Measurements from ENCODE around the gene SLC43A2. TPM values are rescaled to one million over a fixed set of nuclear protein-coding genes. Genes with fewer than 3 reads are reported as not detected.

Gene SLC43A2
- total and polyA plus RNA-seq, 4 donors = 0.63 to 7.9 (median 4.7) TPM

DNA sequence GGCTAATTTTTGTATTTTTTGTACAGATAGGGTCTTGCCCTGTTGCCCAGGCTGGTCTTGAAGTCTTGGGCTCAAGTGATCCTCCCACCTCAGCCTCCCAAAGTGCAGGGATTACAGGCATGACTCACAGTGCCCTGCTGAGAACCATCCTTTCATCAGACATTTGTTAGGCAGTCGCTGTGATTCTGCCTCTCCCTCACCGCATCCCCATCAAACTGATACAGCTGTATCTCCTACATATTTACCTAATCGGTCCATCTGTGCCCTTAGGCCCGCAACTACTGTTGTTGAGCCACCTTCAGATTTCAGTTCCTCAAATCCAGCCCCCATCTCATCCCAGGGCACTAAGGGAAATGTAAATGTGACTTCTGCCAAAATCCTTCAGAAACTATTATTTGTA, 2.0 kb upstream of the SLC43A2 start:
- Histone ChIP-seq H3K4me1 (ENCODE audit: control insufficient read depth in 4 of 4, insufficient read depth in 4 of 4, low read length in 3 of 4) (peaks cover 9 to 29% (median 20%) of the 10 kb centered on the region in 4 donors), H3K27me3 (ENCODE audit: control insufficient read depth in 4 of 4, insufficient read depth in 4 of 4, low read length in 3 of 4) (no peaks in the 10 kb centered on the region), H3K9ac (ENCODE audit: low read depth in 1 of 2, low read length in 2 of 2) (no peak overlapping the region), H3K36me3 (ENCODE audit: control insufficient read depth in 4 of 4, insufficient read depth in 3 of 4, low read depth in 1 of 4, low read length in 3 of 4) (peaks cover 3 to 5% (median 4%) of the 10 kb centered on the region in 4 donors), H3K9me3 (ENCODE audit: control insufficient read depth in 4 of 4, low read length in 3 of 4) (no peaks in the 10 kb centered on the region), H3K27ac (ENCODE audit: low read depth in 1 of 2, low read length in 2 of 2) (no peak overlapping the region), H3K4me3 (ENCODE audit: low read depth in 1 of 3, low read length in 3 of 3) (no peak overlapping the region)
- 88% methylated on average over 4 of the region's 4 CpGs for WGBS
- DNase-seq (ENCODE audit: low spot score) = no peak
- TF ChIP-seq YY1 (IDR thresholded peaks at IDR 0.05) (no peak), REST (IDR thresholded peaks at IDR 0.05) (no peak)

DNA sequence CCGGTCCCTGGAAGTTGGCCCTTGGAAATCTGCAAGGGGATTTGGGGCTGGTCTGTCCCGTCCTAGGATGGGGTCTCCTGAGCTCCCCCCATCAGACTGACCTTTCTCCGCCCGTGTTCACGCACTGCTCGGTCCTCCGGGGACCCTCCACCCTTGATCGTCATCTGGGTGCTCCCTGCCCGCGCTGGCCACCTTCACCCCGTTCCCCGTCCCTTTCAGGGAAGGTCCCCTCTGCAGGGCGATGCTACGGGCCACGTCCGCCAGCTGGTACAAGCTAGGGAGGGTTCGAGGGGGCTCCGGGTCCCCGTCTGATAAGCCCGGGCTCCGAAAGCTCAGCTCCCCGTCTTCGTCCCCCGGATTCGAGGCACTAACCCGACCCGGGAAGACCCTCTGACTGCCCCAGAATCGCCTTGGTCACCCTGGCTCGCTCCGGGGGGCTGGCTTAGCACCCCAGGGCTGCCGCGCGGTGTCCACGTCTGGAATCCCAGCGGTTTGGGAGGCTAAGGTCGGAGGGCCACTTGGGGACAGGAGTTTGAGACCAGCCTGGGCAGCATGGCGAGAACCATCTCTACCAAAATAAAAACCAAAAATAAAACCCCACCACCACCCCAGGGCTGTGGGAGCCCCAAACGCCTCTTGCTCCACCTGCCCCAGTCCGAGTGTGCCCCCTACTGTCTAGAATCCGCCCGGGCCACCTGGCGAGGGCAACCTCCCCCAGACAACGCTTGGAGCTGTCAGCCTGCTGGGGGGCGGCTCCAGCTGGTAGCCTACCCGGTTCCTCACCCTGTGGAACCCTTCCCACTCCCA, 1.1 kb upstream of the SLC43A2 start:
- Histone ChIP-seq H3K9ac (ENCODE audit: low read depth in 1 of 2, low read length in 2 of 2) (peak overlapping the region in 1 of 2 donors; percentile 28), H3K27me3 (ENCODE audit: control insufficient read depth in 4 of 4, insufficient read depth in 4 of 4, low read length in 3 of 4) (no peaks in the 10 kb centered on the region), H3K9me3 (ENCODE audit: control insufficient read depth in 4 of 4, low read length in 3 of 4) (no peaks in the 10 kb centered on the region), H3K36me3 (ENCODE audit: control insufficient read depth in 4 of 4, insufficient read depth in 3 of 4, low read depth in 1 of 4, low read length in 3 of 4) (no peaks in the 10 kb centered on the region), H3K4me3 (ENCODE audit: low read depth in 1 of 3, low read length in 3 of 3) (peak overlapping the region in 2 of 3 donors; percentile 70 to 74), H3K27ac (ENCODE audit: low read depth in 1 of 2, low read length in 2 of 2) (peak overlapping the region; percentile 79 to 88), H3K4me1 (ENCODE audit: control insufficient read depth in 4 of 4, insufficient read depth in 4 of 4, low read length in 3 of 4) (peaks cover 9 to 32% (median 20%) of the 10 kb centered on the region in 4 donors)
- TF ChIP-seq GABPA (IDR thresholded peaks at IDR 0.05 in 1 of 2, conservative IDR thresholded peaks at IDR 0.05 in 1 of 2) = no peak
- peak; percentile 55 for TF ChIP-seq CTCF (IDR thresholded peaks at IDR 0.05; ENCODE audit: low read depth, low read length, missing input control)
- TF ChIP-seq RAD21 (IDR thresholded peaks at IDR 0.05) = peak; percentile 80 to 85
- TF ChIP-seq MAX (IDR thresholded peaks at IDR 0.05) = no peak
- DNase-seq (ENCODE audit: low spot score) = peak; percentile 82
- 5% methylated on average over 45 of the region's 45 CpGs for whole genome bisulfite sequencing

GRCh38 chr17:1628856-1629503, 346 bp upstream of the SLC43A2 start:
- Histone ChIP-seq H3K9ac (ENCODE audit: low read depth in 1 of 2, low read length in 2 of 2) (peak overlapping the region in 1 of 2 donors; percentile 28), H3K27me3 (ENCODE audit: control insufficient read depth in 4 of 4, insufficient read depth in 4 of 4, low read length in 3 of 4) (no peaks in the 10 kb centered on the region), H3K4me3 (ENCODE audit: low read depth in 1 of 3, low read length in 3 of 3) (peak overlapping the region in 2 of 3 donors; percentile 70 to 74), H3K4me1 (ENCODE audit: control insufficient read depth in 4 of 4, insufficient read depth in 4 of 4, low read length in 3 of 4) (peaks cover 9 to 32% (median 20%) of the 10 kb centered on the region in 4 donors), H3K9me3 (ENCODE audit: control insufficient read depth in 4 of 4, low read length in 3 of 4) (no peaks in the 10 kb centered on the region), H3K36me3 (ENCODE audit: control insufficient read depth in 4 of 4, insufficient read depth in 3 of 4, low read depth in 1 of 4, low read length in 3 of 4) (no peaks in the 10 kb centered on the region), H3K27ac (ENCODE audit: low read depth in 1 of 2, low read length in 2 of 2) (peak overlapping the region; percentile 79 to 88)
- TF ChIP-seq REST (IDR thresholded peaks at IDR 0.05) (no peak), HNF4A (conservative IDR thresholded peaks at IDR 0.05) (no peak), RXRA (IDR thresholded peaks at IDR 0.05) (no peak), CTCF (IDR thresholded peaks at IDR 0.05; ENCODE audit: low read depth, low read length, missing input control) (peak; percentile 5), SP1 (IDR thresholded peaks at IDR 0.05) (peak; percentile 28), TAF1 (conservative IDR thresholded peaks at IDR 0.05) (no peak)
- 1% methylated on average over 77 of the region's 77 CpGs for WGBS
- peak; percentile 96 for DNase-seq (ENCODE audit: low spot score)

All from liver (tissue), 9 donors.